Effector memory CD8-positive, alpha-beta T cell (primary cell): ENCODE data around the gene SPATA7.

Source experiments
- ATAC-seq: fragments of 150-1000 bp; cut with Tn5 transposase; replicated peaks from 2 replicates; pipeline ENCODE4 v1.10.0; 2021; ENCODE audit warnings: mild to moderate bottlenecking, moderate library complexity
- DNase-seq, 3 experiments: peaks; one replicate each; pipeline ENCODE4 v3.0.0; 2021
- H3K27ac Mint-ChIP-seq, 2 donors: one replicate each; pipeline ENCODE4 v1.8.0; 2022; ENCODE audit warnings: mild to moderate bottlenecking in 2 of 2, mixed read lengths in 2 of 2, moderate library complexity in 2 of 2
- H3K27me3 Mint-ChIP-seq, 2 donors: one replicate each; pipeline ENCODE4 v1.8.0; 2022; ENCODE audit warnings: mixed read lengths in 2 of 2
- H3K36me3 Mint-ChIP-seq: one replicate; pipeline ENCODE4 v1.8.0; 2022; ENCODE audit warnings: mild to moderate bottlenecking, moderate library complexity, mixed read lengths; ENCODE audit not compliant: insufficient read depth
- H3K4me1 Mint-ChIP-seq, 2 donors: one replicate each; pipeline ENCODE4 v1.8.0; 2022; ENCODE audit warnings: low read depth in 2 of 2, mixed read lengths in 2 of 2
- H3K4me3 Mint-ChIP-seq, 2 donors: one replicate each; pipeline ENCODE4 v1.8.0; 2022; ENCODE audit warnings: mild to moderate bottlenecking in 2 of 2, mixed read lengths in 2 of 2, moderate library complexity in 2 of 2
- H3K9me3 Mint-ChIP-seq, 2 donors: one replicate each; pipeline ENCODE4 v1.8.0; 2022; ENCODE audit warnings: mixed read lengths in 2 of 2

Gene SPATA7

DNA sequence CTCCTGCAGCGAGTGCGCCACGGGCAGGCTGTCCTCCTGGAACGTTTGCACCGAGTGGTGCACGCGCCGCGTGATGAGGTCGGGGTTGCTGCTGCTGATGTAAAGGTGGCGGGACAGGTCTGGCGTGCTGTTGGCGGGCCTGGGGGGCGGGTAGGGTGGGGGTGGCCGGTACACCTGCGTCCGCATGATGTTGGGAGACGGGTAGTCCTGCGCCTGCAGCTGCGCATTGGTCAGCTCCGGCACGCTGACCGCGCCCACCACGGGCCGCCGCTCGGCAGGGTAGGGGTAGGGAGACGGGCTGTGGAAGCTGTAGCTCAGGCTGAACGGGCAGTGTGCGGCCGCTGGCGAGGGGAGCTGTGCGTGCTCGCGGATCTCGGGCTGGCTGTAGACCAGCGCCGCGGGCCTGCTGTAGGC lies 94.1 kb downstream of the SPATA7 start:
- Mint-ChIP-seq H3K4me3 (no peak overlapping the region), H3K36me3 (no peaks in the 10 kb centered on the region), H3K9me3 (no peaks in the 10 kb centered on the region), H3K27ac (no peak overlapping the region), H3K27me3 (peaks cover 28 to 29% of the 10 kb centered on the region in 2 donors), H3K4me1 (no peaks in the 10 kb centered on the region)
- no peak for ATAC-seq
- DNase-seq: no peak

DNA sequence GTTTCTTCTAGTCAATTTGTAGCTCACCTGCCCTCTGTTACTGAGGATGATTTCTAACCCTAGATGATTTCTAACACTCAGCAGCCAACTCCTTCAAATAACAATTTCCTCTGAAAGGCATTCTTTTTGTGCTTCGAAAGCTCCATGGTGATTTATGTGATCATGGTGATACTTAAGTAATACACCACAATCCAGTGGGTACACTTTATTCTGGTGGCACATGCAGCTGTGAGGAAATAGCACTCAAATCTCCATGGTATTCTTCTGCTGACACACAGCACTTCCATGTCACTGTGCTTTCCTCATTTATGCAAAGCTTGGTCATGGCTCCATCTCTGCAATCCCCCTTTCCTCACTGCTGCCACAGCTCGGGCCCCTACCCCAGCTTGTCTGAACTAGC lies 95.6 kb downstream of the SPATA7 start:
- no peak overlapping the region for H3K27ac Mint-ChIP-seq
- H3K36me3 Mint-ChIP-seq: no peaks in the 10 kb centered on the region
- no peak overlapping the region for H3K4me3 Mint-ChIP-seq
- no peaks in the 10 kb centered on the region for H3K4me1 Mint-ChIP-seq
- H3K27me3 Mint-ChIP-seq: peaks cover 33 to 34% of the 10 kb centered on the region in 2 donors
- no peaks in the 10 kb centered on the region for H3K9me3 Mint-ChIP-seq
- no peak for DNase-seq
- no peak for ATAC-seq

DNA sequence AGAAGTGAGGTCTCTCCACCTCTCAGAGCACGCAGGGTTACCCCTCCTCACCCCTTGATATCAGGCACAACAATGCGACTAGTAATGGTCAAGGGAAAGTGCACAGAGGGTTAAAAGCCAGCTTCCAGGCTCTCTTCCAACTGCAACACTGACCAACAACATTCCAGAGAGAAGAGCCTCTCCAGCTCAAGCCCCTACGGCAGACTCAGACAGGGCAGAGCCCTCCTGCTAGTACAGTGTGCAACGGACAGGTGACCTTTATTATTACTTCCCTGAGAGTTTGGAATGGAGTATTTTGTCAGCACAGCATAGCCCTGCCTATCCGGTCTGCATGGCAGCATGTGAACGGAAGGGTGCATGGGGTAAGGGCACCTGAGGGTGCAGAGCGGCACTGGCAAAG lies 96.3 kb downstream of the SPATA7 start:
- Mint-ChIP-seq H3K4me3 (no peak overlapping the region), H3K9me3 (no peaks in the 10 kb centered on the region), H3K36me3 (no peaks in the 10 kb centered on the region), H3K27ac (no peak overlapping the region), H3K4me1 (no peaks in the 10 kb centered on the region), H3K27me3 (peaks cover 33 to 37% of the 10 kb centered on the region in 2 donors)
- ATAC-seq (no peak), DNase-seq (no peak)

DNA sequence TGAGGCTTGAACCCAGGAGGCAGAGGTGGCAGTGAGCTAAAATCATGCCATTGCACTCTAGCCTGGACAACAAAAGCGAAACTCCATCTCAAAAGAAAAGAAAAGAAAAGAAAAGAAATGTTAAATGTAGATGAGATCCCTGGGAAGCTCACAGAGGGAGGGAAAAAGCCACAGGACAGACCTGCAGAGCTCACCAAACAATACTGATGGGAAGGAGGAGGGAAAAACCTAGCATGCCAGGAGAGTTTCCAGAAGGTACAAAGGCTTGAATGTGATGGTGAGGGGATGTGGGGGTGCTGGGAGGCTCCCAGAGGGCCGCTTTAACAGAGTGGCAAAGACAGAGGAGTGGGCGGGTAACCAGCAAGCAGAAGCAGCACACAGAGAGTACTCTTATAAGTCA lies 97.1 kb downstream of the SPATA7 start:
- no peak for DNase-seq
- H3K4me3 Mint-ChIP-seq: no peak overlapping the region
- no peak overlapping the region for H3K27ac Mint-ChIP-seq
- H3K9me3 Mint-ChIP-seq: no peaks in the 10 kb centered on the region
- H3K36me3 Mint-ChIP-seq: no peaks in the 10 kb centered on the region
- H3K4me1 Mint-ChIP-seq: no peaks in the 10 kb centered on the region
- no peak for ATAC-seq
- H3K27me3 Mint-ChIP-seq: peaks cover 33 to 37% of the 10 kb centered on the region in 2 donors
